ENCODE data around the gene USP12. TPM values are rescaled to one million over a fixed set of nuclear protein-coding genes. Genes with fewer than 3 reads are reported as not detected.

The USP12 gene
- polyA plus RNA-seq, 3 donors, result 12.8 to 23.4 (median 14.5) TPM

DNA sequence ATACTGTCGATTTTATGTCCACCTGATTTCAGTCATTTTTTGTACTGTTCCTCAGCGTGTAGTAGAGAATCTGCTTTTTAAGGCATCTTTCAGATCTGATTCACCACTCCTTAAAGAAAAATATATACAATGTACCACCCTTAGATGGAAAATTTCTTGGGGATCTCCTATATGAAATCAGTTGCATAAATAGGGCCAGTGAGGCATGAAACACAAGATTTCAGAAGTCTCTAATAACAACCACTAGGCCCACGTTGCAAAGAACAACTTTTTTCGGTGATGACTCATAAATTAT, 1.4 kb downstream of the USP12 start:
- no peaks in the 10 kb centered on the region for H3K27me3 Mint-ChIP-seq (ENCODE audit: low read depth in 3 of 3)
- Histone ChIP-seq H3K4me2 (replicated peaks; ENCODE audit: extremely low read depth, low read length, poor library complexity, severe bottlenecking) (peak overlapping the region; percentile 91), H4K20me1 (ENCODE audit: insufficient read depth, low read length) (peaks cover 50% of the 10 kb centered on the region), H3K4me1 (ENCODE audit: control insufficient read depth in 1 of 2, insufficient read depth in 2 of 2, low read length in 2 of 2) (peaks cover 35 to 49% of the 10 kb centered on the region in 2 donors), H3K9ac (ENCODE audit: insufficient read depth, low read length, poor library complexity, severe bottlenecking) (peak overlapping the region; percentile 98), H3K27me3 (ENCODE audit: control insufficient read depth in 2 of 2, insufficient read depth in 2 of 2, low read length in 2 of 2) (no peaks in the 10 kb centered on the region), H3K36me3 (replicated peaks in 1 of 2; ENCODE audit: control insufficient read depth in 1 of 2, insufficient read depth in 2 of 2, low read length in 2 of 2) (no peaks in the 10 kb centered on the region), H3K9me3 (replicated peaks in 1 of 2; ENCODE audit: control insufficient read depth in 1 of 2, insufficient read depth in 1 of 2, low read length in 2 of 2) (no peaks in the 10 kb centered on the region), H2AFZ (ENCODE audit: insufficient read depth, low read depth, low read length, poor library complexity, severe bottlenecking) (no peak overlapping the region), H3K79me2 (ENCODE audit: insufficient read depth, low read length) (peaks cover 61% of the 10 kb centered on the region), H3K4me3 (replicated peaks in 1 of 3; ENCODE audit: low read depth in 2 of 3, low read length in 3 of 3) (peak overlapping the region; percentile 48 to 93 (median 89)), H3K27ac (ENCODE audit: low read depth in 1 of 2, low read length in 2 of 2) (peak overlapping the region in 1 of 2 donors; percentile 85)
- peak; percentile 70 to 89 (median 88) for DNase-seq
- 0% methylated on average over 2 of the region's 4 CpGs for WGBS (ENCODE audit: insufficient coverage)
- TF ChIP-seq, protein P1, sequence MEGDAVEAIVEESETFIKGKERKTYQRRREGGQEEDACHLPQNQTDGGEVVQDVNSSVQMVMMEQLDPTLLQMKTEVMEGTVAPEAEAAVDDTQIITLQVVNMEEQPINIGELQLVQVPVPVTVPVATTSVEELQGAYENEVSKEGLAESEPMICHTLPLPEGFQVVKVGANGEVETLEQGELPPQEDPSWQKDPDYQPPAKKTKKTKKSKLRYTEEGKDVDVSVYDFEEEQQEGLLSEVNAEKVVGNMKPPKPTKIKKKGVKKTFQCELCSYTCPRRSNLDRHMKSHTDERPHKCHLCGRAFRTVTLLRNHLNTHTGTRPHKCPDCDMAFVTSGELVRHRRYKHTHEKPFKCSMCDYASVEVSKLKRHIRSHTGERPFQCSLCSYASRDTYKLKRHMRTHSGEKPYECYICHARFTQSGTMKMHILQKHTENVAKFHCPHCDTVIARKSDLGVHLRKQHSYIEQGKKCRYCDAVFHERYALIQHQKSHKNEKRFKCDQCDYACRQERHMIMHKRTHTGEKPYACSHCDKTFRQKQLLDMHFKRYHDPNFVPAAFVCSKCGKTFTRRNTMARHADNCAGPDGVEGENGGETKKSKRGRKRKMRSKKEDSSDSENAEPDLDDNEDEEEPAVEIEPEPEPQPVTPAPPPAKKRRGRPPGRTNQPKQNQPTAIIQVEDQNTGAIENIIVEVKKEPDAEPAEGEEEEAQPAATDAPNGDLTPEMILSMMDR (IDR thresholded peaks at IDR 0.05), result no peak
- intact Hi-C loops (cut with micrococcal nuclease), result loop anchor here in 1 of 2 donors (2.0 to 10.0 kb wide), 2 partner anchors 81 to 195 kb away; partner anchors contain the start of gene RPL21
- H3K4me1 Mint-ChIP-seq, result peaks cover 41% of the 10 kb centered on the region
- H3K27ac Mint-ChIP-seq, result peak overlapping the region in 6 of 7 donors; percentile 87 to 98 (median 95)
- H3K36me3 Mint-ChIP-seq, result peaks cover 2% of the 10 kb centered on the region in 2 donors
- H3K4me3 Mint-ChIP-seq, result peak overlapping the region; percentile 98 to 99
- no peaks in the 10 kb centered on the region for H3K9me3 Mint-ChIP-seq

DNA sequence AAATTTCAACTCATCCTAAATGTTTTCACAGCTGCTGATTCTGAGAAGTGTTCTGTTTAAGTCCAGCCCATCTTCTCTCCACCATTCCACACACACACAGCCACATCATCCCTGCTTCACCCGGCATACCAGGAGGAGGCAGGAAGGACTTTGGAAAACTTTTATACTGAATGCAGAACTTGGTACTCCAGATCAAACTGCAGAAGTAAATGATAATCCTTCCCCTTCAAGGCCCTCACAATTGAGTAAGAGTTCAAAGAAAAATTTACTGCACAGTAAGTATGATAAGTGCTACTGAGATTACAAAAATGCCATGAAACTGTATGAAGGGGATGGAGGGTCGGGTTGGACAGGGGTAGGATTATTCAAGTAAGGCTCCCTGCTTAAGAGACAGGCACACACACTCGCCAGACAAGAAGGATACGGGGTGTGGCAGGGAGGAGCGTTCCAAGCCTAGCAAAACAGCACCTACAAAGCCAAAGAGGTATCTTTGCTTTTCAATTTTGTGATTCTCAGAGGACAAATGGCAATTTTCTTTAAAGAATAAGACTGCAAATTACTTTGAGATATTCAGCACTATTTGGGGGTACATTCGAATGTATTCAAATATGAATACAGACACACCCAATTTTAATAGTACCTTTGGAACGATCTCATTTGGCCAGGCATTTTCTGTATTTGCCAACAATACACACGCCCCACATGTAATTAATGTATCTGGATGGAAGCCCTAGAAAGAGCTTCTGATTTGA, 2.5 kb downstream of the USP12 start:
- peak overlapping the region in 4 of 7 donors; percentile 1 to 56 (median 42) for H3K27ac Mint-ChIP-seq
- DNase-seq, result no peak
- intact Hi-C loops (cut with micrococcal nuclease), result loop anchor here (5.0 kb wide), 2 partner anchors 83 to 103 kb away; partner anchors contain the start of genes RASL11A (in 1 of the 2) and RPL21 (in 1 of the 2)
- Histone ChIP-seq H3K9me3 (replicated peaks in 1 of 2; ENCODE audit: control insufficient read depth in 1 of 2, insufficient read depth in 1 of 2, low read length in 2 of 2) (no peaks in the 10 kb centered on the region), H3K79me2 (ENCODE audit: insufficient read depth, low read length) (peaks cover 72% of the 10 kb centered on the region), H3K4me3 (replicated peaks in 1 of 3; ENCODE audit: low read depth in 2 of 3, low read length in 3 of 3) (no peak overlapping the region), H4K20me1 (ENCODE audit: insufficient read depth, low read length) (peaks cover 61% of the 10 kb centered on the region), H3K4me1 (ENCODE audit: control insufficient read depth in 1 of 2, insufficient read depth in 2 of 2, low read length in 2 of 2) (peaks cover 24 to 40% of the 10 kb centered on the region in 2 donors), H3K27ac (ENCODE audit: low read depth in 1 of 2, low read length in 2 of 2) (no peak overlapping the region), H3K27me3 (ENCODE audit: control insufficient read depth in 2 of 2, insufficient read depth in 2 of 2, low read length in 2 of 2) (no peaks in the 10 kb centered on the region), H3K9ac (ENCODE audit: insufficient read depth, low read length, poor library complexity, severe bottlenecking) (no peak overlapping the region), H3K36me3 (replicated peaks in 1 of 2; ENCODE audit: control insufficient read depth in 1 of 2, insufficient read depth in 2 of 2, low read length in 2 of 2) (no peaks in the 10 kb centered on the region), H2AFZ (ENCODE audit: insufficient read depth, low read depth, low read length, poor library complexity, severe bottlenecking) (no peak overlapping the region), H3K4me2 (replicated peaks; ENCODE audit: extremely low read depth, low read length, poor library complexity, severe bottlenecking) (peak overlapping the region; percentile 91)
- peak overlapping the region in 1 of 2 donors; percentile 56 for H3K4me3 Mint-ChIP-seq
- peaks cover 2% of the 10 kb centered on the region in 2 donors for H3K36me3 Mint-ChIP-seq
- H3K27me3 Mint-ChIP-seq (ENCODE audit: low read depth in 3 of 3), result no peaks in the 10 kb centered on the region
- no peaks in the 10 kb centered on the region for H3K9me3 Mint-ChIP-seq
- peaks cover 36% of the 10 kb centered on the region for H3K4me1 Mint-ChIP-seq
- WGBS (ENCODE audit: insufficient coverage), result 83% methylated on average over 1 of the region's 8 CpGs
- TF ChIP-seq, protein P1 (IDR thresholded peaks at IDR 0.05), result no peak

Data from CD14-positive monocyte (primary cell).